ENCODE measurements around the gene RNASE4.
"Not testable (repeated sequence)": the region's sequence is repeated elsewhere in the genome, so short reads cannot be mapped to it uniquely, and the experiment has no call there.

Gene RNASE4, protein sequence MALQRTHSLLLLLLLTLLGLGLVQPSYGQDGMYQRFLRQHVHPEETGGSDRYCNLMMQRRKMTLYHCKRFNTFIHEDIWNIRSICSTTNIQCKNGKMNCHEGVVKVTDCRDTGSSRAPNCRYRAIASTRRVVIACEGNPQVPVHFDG

DNA sequence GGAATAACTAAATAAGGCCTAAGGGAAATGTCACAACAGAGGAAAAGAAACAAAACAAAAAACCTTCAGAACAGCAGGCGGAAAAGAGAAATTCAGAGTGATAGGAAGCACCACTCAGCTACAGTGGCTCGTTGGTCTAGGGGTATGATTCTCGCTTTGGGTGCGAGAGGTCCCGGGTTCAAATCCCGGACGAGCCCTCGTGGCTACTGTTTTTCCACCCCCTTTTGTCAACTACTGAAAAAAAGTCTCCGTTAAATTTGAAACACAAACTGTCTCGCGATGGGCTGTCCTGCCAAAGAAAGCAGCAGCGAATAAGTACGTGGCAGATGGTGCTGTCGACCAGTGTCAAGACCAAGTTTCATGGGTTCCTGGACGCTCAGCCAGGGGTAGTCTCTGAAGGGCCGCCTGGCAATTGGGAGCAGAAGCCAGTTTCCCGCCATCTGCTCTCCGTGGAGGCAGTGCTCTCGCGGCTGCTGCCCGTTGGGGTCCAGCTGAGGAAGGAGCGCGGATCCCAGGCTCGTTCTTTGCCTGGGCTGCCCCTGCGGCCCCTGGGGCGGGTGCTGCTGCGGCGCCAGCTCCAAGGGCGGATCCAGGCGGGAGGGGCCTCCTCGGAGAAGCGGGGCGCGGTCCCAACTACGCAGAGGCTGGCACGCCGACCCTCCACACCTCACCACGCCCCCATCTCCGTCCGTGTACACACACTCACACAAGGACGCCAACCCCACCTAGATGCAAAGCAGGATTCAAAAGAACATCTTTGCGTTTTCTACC, at the start of gene RNASE4:
RNASE4 (plus strand) TSS at position 670 of the 771 bp plus-strand sequence. CDS start 14,812 bp downstream, outside the sequence.
- POLR2A ChIA-PET, result interaction anchor here (0.5 to 2.4 kb wide), 6 partner anchors 71 to 409 kb away, joined by 3 to 17 read pairs (median 4); partner anchors contain the start of genes APEX1, PARP2 and PIP4P1

DNA sequence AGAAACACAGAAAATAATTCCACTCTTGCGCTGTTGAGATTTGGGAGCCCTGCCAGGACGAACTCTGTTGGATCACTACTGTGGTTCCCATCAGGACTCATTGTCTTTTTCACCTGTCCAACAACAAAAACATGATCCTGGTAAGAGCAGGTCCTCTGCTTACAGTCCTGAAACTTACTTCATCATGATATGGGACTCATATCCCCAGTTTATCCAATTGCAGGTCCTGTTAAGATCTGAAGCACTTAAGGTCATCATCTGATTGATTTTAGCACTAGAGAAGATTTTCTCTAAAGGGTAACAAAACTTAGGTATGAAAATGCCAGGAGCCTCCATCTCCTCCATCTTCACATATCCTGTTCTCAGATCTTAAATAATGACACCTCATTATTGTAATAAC, 42.8 kb upstream of the RNASE4 start, which contains the start of gene OR6S1:
OR6S1 (minus strand) TSS at position 101 of the 400 bp plus-strand sequence; CDS start at position 101, 0 bp downstream.
- POLR2A ChIA-PET, result no interaction called here
- no peak for DNase-seq (ENCODE audit: low read depth, low spot score)
- TF ChIP-seq, protein P1, sequence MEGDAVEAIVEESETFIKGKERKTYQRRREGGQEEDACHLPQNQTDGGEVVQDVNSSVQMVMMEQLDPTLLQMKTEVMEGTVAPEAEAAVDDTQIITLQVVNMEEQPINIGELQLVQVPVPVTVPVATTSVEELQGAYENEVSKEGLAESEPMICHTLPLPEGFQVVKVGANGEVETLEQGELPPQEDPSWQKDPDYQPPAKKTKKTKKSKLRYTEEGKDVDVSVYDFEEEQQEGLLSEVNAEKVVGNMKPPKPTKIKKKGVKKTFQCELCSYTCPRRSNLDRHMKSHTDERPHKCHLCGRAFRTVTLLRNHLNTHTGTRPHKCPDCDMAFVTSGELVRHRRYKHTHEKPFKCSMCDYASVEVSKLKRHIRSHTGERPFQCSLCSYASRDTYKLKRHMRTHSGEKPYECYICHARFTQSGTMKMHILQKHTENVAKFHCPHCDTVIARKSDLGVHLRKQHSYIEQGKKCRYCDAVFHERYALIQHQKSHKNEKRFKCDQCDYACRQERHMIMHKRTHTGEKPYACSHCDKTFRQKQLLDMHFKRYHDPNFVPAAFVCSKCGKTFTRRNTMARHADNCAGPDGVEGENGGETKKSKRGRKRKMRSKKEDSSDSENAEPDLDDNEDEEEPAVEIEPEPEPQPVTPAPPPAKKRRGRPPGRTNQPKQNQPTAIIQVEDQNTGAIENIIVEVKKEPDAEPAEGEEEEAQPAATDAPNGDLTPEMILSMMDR (IDR thresholded peaks at IDR 0.05; ENCODE audit: insufficient read depth, low read length, missing control alignments), result no peak
- CTCF ChIA-PET, result no interaction called here
- H3K4me3 ChIP-seq (ENCODE audit: low read depth, low read length), result no peak within 1 kb of the TSS

More for the DNA sequence above, at the start of gene RNASE4:
- H3K4me3 ChIP-seq (ENCODE audit: low read depth, low read length), result peak within 1 kb of the TSS; percentile 96
- TF ChIP-seq, protein P1 (IDR thresholded peaks at IDR 0.05; ENCODE audit: insufficient read depth, low read length, missing control alignments), result no peak
- no peak for DNase-seq (ENCODE audit: low read depth, low spot score)
- CTCF ChIA-PET, result interaction anchor here (0.9 to 6.6 kb wide), 9 partner anchors 8 to 387 kb away, joined by 3 to 50 read pairs (median 6); no protein-coding TSS in a partner anchor

DNA sequence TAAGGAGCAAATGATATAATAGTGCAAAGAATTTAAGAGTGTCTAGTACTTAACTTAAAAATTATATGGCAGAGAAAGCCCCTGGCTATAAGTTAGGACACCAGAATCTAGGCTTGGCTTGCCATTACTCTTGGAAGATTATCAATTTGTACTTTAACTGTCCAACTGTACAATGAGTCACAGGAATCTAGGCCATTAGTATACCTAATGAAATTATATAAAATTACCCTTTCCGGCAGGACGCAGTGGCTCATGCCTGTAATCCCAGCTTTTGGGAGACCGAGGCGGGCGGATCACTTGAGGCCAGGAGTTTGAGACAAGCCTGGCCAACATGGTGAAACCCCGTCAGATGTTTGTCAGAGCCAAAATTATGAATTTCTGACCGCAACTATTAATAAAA, 42.2 kb upstream of the RNASE4 start:
- POLR2A ChIA-PET, result no interaction called here
- DNase-seq (ENCODE audit: low read depth, low spot score), result no peak
- TF ChIP-seq, protein P1 (IDR thresholded peaks at IDR 0.05; ENCODE audit: insufficient read depth, low read length, missing control alignments), result no peak
- CTCF ChIA-PET, result no interaction called here
- no peak overlapping the region for H3K4me3 ChIP-seq (ENCODE audit: low read depth, low read length)

DNA sequence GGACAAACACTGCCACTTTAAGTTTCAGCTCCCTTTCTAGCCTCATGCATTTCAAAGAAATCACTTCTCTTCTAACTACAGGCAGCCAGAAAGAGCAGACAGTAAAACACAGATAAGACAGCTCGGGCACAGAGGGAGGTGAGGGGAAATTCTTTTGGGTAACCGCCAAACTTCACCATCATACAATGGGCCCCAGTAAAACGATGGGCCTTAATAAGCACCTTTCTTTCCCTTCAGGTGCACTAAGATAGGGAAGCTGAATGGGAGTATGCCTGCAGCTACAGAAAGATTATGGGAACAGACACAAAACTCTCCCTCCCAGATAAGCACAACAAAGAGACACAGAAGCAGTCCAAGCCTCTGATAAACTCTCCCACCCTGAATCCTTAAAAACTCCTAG, 41.6 kb upstream of the RNASE4 start:
- POLR2A ChIA-PET; H3K4me3 ChIP-seq (ENCODE audit: low read depth, low read length); CTCF ChIA-PET: not testable (repeated sequence)

DNA sequence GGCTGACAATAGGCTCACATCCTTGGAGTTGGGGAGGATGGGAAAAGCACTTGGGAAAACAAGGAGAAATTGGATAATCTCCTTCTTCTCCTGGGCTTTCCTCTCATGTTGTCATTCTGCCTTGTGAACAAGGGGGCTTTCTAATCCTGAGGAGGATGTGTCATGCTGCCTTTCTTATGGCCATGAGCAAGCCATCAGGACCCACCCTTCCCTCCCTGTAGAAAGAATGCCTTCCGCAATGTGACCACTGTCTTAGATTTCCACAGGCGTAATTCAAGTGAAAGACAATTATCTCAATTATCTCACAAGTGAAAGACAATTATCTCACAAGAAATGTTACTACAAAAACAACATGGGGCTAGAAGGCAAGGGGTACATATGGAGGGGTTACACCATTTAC, 39.8 kb upstream of the RNASE4 start:
- TF ChIP-seq, protein P1 (IDR thresholded peaks at IDR 0.05; ENCODE audit: insufficient read depth, low read length, missing control alignments), result no peak
- CTCF ChIA-PET, result no interaction called here
- no peak overlapping the region for H3K4me3 ChIP-seq (ENCODE audit: low read depth, low read length)
- POLR2A ChIA-PET, result no interaction called here
- DNase-seq (ENCODE audit: low read depth, low spot score), result no peak

More for the DNA sequence above, 41.6 kb upstream of the RNASE4 start:
- not testable (repeated sequence) for DNase-seq (ENCODE audit: low read depth, low spot score)

DNA sequence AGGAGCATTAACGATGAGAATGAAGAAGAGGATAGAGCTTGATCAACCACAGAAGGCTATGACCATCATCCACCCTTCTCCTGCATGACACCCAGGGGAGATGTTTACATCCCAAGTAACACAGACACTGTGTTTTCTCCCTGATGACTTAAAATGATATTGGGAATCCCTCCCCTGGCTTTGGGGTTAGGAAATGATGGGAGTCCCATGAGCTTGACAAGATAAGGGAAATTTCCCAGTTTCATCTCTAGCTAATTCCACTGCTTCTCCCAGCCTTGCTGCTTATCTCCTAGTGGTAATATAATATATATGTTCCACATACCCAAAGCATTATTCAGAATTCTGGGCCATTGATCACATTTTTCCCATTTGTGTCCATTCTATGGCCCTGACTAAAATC, 38.9 kb upstream of the RNASE4 start:
- CTCF ChIA-PET, result no interaction called here
- POLR2A ChIA-PET, result no interaction called here
- no peak for DNase-seq (ENCODE audit: low read depth, low spot score)
- TF ChIP-seq, protein P1 (IDR thresholded peaks at IDR 0.05; ENCODE audit: insufficient read depth, low read length, missing control alignments), result no peak
- H3K4me3 ChIP-seq (ENCODE audit: low read depth, low read length), result no peak overlapping the region

All from AG04449 (cell line).